Regular cardiac myocyte (primary cell): ENCODE results near the gene OR5AP2. TPM values are rescaled to one million over a fixed set of nuclear protein-coding genes. Genes with fewer than 3 reads are reported as not detected.

ENCODE experiments used
- total RNA-seq: library from RNA; depleted of rRNA; stranded (reverse); fragments of >200 nt; gene quantifications from 2 replicates; pipeline ENCODE4 v1.2.3, GENCODE V29; 2014

The OR5AP2 gene
- not detected in 2 replicates for total RNA-seq

DNA sequence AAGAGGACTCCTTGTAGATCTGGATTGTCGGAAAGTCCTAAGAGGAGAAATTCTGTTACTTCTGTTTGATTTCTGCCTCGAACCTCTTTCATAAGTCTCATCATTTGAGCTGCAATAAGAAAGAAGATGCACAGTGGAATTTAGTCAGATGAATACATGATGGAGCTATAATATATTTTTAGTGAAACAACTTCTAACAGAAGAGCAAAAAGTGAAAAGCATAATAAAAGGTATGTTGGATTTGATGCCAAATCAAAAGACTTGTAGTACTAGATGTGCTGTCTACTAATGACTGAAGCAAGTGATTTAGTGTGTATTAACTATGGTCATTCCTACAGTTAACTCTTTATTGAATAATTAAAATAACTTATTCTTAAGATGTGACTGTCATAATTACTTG, at the start of gene OR5AP2:
TSS of gene OR5AP2 (minus strand) at position 101 of the 400 bp plus-strand sequence. CDS start at position 101, 0 bp downstream.

DNA sequence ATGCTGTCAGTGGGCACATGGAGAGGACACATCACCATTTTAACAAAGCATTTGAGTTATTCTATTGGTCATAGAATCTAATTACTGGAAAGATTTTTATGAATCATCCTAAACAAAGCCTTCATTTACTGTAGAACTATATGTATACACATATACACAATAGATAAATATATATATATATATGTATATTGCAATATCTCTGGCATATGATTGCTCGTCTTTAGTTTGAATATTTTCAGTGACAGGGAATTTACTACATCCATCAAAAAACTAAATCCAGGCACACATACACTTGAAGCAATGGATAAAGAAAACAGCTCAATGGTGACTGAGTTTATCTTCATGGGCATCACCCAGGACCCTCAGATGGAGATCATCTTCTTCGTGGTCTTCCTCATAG, 21.1 kb upstream of the OR5AP2 start, which contains the start of gene OR5AR1:
TSS of gene OR5AR1 (plus strand) at position 301 of the 400 bp plus-strand sequence. CDS start at position 301, 0 bp downstream.

Other genes with a start within 250 kb of the OR5AP2 start
- gene OR5AL1, start 229.7 kb downstream of the OR5AP2 start, total RNA-seq: not detected in 2 replicates
- not detected in 2 replicates for gene OR5M3, start 169.1 kb downstream of the OR5AP2 start, total RNA-seq
- gene OR5M8, start 151.1 kb downstream of the OR5AP2 start, total RNA-seq: not detected in 2 replicates
- gene OR5M11, start 99.2 kb downstream of the OR5AP2 start, total RNA-seq: not detected in 2 replicates
- gene OR5M10, start 64.7 kb downstream of the OR5AP2 start, total RNA-seq: not detected in 2 replicates
- not detected in 2 replicates for gene OR5M1, start 27.6 kb downstream of the OR5AP2 start, total RNA-seq
- gene OR5AR1, start 21.2 kb upstream of the OR5AP2 start, total RNA-seq: not detected in 2 replicates
- gene OR9G1, start 56.7 kb upstream of the OR5AP2 start, total RNA-seq: not detected in 2 replicates
- gene OR9G4, start 106.3 kb upstream of the OR5AP2 start, total RNA-seq: not detected in 2 replicates